Stomach (tissue), 9 donors: ENCODE results near the gene LUM. TPM values are rescaled to one million over a fixed set of nuclear protein-coding genes. Genes with fewer than 3 reads are reported as not detected.

Experiments used
- DNase-seq, 2 donors: peaks; one replicate each; pipeline versions ENCODE4 v3.0.0 to v3.0.0-alpha.2; 2013 to 2019
- H3K27ac ChIP-seq, 5 donors: fragments of 200-600 bp in 4 of 5; sonication (generic) in 4 of 5; one replicate each; pipeline ENCODE4 v1.5.1; 2013 to 2019; ENCODE audit warnings: mild to moderate bottlenecking in 1 of 5, moderate library complexity in 1 of 5
- H3K27me3 ChIP-seq, 3 donors: fragments of 200-600 bp; sonication (generic); one replicate each; pipeline ENCODE4 v1.5.1; 2017 to 2019; ENCODE audit warnings: mixed run types in 1 of 3
- H3K36me3 ChIP-seq, 4 donors: fragments of 200-600 bp; sonication (generic); 1 replicate in 3 of 4; 2 replicates in 1 of 4; pipeline ENCODE4 v1.5.1; 2016 to 2019
- H3K4me1 ChIP-seq, 4 donors: fragments of 200-600 bp; sonication (generic); one replicate each; pipeline ENCODE4 v1.5.1; 2016 to 2019
- H3K4me3 ChIP-seq, 4 donors: fragments of 200-600 bp; sonication (generic) in 3 of 4; one replicate each; pipeline ENCODE4 v1.5.1; 2016 to 2019; ENCODE audit warnings: mild to moderate bottlenecking in 1 of 4
- H3K9me3 ChIP-seq, 4 donors: fragments of 200-600 bp; sonication (generic); one replicate each; pipeline ENCODE4 v1.5.1; 2016 to 2019
- EP300 ChIP-seq: sonication (generic); formaldehyde crosslinking; IDR thresholded peaks from one replicate; pipeline ENCODE4 v1.6.1; 2017; ENCODE audit warnings: antibody characterized with exemption
- POLR2A ChIP-seq, 4 donors: fragments of 450-650 bp; IDR thresholded peaks; one replicate each; pipeline ENCODE4 v1.6.1; 2016; ENCODE audit warnings: antibody characterized with exemption in 4 of 4, control low read depth in 2 of 4, mild to moderate bottlenecking in 1 of 4, moderate library complexity in 1 of 4
- POLR2AphosphoS5 ChIP-seq, 3 donors: sonication (generic); formaldehyde crosslinking; IDR thresholded peaks; one replicate each; pipeline ENCODE4 v1.6.1; 2016; ENCODE audit warnings: antibody characterized with exemption in 3 of 3
- WGBS, 5 donors: extraction: QIAGEN DNeasy Blood & Tissue Kit in 3 of 5; methylation state at CpG; one replicate each; pipeline versions ENCODE4 v1.1.5 to v1.1.7; 2013 to 2018; 5-methylcytosine and 5-hydroxymethylcytosine counted together
- intact Hi-C: fragments of 100-400 bp; cut with DNase I; formaldehyde crosslinking; loops from one replicate; pipeline ENCODE4 v1.15.1; 2023; ENCODE audit warnings: low total_unique reads
- polyA plus RNA-seq, 3 donors: library from polyadenylated mRNA; stranded (reverse); fragments of 200-250 nt; gene quantifications; one replicate each; pipeline ENCODE4 v1.2.3, GENCODE V29; 2013
- total RNA-seq, 5 donors: library from RNA; depleted of rRNA; stranded (reverse); fragments of >200 nt; gene quantifications; one replicate each; pipeline versions ENCODE4 v1.1.0 to v1.2.3, GENCODE V29; 2014 to 2016
- TF ChIP-seq, protein P1 (sequence below), 7 experiments: fragments of 450-650 bp in 4 of 7; fragments of 200-600 bp in 3 of 7; sonication (generic) in 3 of 7; IDR thresholded peaks; one replicate each; pipeline ENCODE4 v1.5.1; 2016 to 2019; ENCODE audit warnings: antibody characterized with exemption in 7 of 7, control low read depth in 2 of 7, mild to moderate bottlenecking in 1 of 7
- donor health status: healthy with polysubstance abuse.
- donor health status: Bipolar disorder and iron deficiency.
- donor health status: healthy.

LUM gene
- total and polyA plus RNA-seq, 8 donors = 6.9 to 486 (median 28.7) TPM

DNA sequence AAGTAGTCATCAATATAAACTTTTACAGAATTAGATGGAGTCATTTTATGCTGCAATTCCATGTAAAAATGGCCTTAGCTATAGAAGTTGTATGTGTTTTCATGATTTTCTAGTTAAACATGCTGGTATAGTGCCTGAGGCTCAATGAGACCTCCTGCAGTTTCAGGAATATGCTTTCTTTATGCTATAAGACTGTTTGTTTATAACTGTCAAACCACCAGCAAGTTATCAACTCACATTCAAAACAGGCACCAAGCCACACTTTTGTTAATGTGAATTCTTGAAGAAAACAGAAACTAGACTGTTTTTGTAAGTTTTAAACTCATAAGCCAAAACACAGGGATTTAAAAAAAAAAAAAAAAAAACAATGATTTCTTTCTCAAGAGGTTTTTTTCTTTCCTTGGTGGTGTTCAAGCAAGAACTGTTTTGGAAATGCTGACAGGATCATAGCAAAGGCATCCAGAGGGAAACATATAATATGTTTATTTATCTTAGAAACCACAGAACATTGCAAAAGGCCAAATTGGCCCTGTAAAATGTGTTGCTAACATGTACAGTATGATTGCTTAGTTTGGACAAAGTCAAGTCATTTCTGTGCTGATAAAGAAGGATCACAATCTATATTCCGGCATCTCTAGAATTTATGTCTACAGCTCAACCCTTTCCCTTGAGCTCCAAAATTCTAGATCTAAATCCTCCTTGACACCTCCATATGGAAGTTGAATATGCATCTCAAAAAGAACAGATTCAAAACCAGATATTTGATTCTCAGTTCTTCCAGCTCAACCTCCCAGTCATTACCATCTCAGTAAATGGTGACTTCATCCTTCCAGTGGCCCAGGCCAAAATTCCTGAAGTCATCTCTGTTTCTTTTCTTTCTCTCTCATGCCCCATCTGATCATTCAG is 29.0 kb upstream of the LUM start:
- Histone ChIP-seq H3K27ac (peak overlapping the region in 3 of 5 donors; percentile 22 to 56 (median 44)), H3K27me3 (no peaks in the 10 kb centered on the region), H3K36me3 (no peaks in the 10 kb centered on the region), H3K4me1 (peaks cover 6 to 43% (median 19%) of the 10 kb centered on the region in 4 donors), H3K9me3 (no peaks in the 10 kb centered on the region), H3K4me3 (no peak overlapping the region)
- intact Hi-C loops = no loop called here
- peak in 1 of 2 donors; percentile 76 for DNase-seq
- 56 to 68% (median 62%) methylated on average over 1 of the region's 1 CpG for WGBS, 5 donors
- TF ChIP-seq, protein P1, sequence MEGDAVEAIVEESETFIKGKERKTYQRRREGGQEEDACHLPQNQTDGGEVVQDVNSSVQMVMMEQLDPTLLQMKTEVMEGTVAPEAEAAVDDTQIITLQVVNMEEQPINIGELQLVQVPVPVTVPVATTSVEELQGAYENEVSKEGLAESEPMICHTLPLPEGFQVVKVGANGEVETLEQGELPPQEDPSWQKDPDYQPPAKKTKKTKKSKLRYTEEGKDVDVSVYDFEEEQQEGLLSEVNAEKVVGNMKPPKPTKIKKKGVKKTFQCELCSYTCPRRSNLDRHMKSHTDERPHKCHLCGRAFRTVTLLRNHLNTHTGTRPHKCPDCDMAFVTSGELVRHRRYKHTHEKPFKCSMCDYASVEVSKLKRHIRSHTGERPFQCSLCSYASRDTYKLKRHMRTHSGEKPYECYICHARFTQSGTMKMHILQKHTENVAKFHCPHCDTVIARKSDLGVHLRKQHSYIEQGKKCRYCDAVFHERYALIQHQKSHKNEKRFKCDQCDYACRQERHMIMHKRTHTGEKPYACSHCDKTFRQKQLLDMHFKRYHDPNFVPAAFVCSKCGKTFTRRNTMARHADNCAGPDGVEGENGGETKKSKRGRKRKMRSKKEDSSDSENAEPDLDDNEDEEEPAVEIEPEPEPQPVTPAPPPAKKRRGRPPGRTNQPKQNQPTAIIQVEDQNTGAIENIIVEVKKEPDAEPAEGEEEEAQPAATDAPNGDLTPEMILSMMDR (IDR thresholded peaks at IDR 0.05) = no peak
- TF ChIP-seq POLR2A (IDR thresholded peaks at IDR 0.05) (no peak), POLR2AphosphoS5 (IDR thresholded peaks at IDR 0.05) (no peak), EP300 (no peak)

DNA sequence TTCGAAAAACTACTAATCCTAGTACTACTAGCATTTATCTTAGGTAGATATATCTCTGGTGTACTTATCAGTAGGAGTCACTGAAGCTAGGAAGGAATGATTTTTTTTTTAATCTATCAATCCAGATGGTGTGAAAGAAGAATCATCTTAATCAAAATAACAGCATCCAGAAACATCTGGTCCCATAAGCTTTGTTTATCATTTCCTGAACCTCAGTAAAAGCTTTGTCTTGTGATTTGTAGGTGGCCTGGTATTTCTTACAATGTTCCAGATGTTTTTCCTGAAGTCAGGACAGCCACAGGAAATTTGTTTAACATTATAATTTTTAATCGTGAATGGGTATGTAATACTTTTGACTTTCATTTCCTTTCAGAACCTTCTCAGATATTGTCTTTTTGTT is 28.0 kb upstream of the LUM start:
- no peaks in the 10 kb centered on the region for H3K36me3 ChIP-seq
- peaks cover 6 to 43% (median 19%) of the 10 kb centered on the region in 4 donors for H3K4me1 ChIP-seq
- no peaks in the 10 kb centered on the region for H3K27me3 ChIP-seq
- H3K9me3 ChIP-seq = no peaks in the 10 kb centered on the region
- intact Hi-C loops = no loop called here
- peak overlapping the region in 3 of 5 donors; percentile 44 to 56 (median 53) for H3K27ac ChIP-seq
- TF ChIP-seq POLR2AphosphoS5 (IDR thresholded peaks at IDR 0.05) (no peak), EP300 (no peak), POLR2A (IDR thresholded peaks at IDR 0.05) (no peak)
- TF ChIP-seq, protein P1 (IDR thresholded peaks at IDR 0.05) = no peak
- peak in 1 of 2 donors; percentile 49 for DNase-seq
- WGBS, 5 donors = 36 to 48% (median 44%) methylated on average over 2 of the region's 2 CpGs
- no peak overlapping the region for H3K4me3 ChIP-seq

DNA sequence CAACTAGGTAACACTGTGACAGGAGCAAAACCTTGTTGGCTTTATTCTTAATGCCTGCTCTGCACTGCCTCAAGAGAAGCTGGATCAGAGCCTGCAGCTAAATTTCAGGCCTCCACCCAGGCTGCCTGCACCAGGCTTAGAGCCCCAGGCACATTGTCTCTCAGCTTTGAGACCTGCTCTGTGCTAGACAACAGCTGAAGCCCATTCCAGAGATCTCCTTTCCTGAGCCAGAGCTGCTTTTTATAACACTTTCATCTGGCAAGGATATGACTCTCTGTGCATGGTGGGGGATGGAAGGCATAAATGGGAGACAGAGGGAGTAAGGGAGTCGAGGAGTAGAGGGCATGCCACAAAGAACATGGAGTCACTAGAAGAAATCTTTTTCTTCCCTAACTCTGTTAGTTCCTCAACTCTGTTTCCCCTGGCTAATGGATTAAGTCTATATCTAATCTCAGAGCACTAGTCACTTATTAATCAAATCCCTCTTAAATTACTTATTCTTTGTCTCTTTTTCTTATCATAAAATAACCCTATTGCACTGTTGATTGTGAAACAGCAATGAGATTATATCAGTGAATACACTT is 27.1 kb upstream of the LUM start:
- no peaks in the 10 kb centered on the region for H3K36me3 ChIP-seq
- TF ChIP-seq, protein P1 (IDR thresholded peaks at IDR 0.05) = no peak
- TF ChIP-seq POLR2A (IDR thresholded peaks at IDR 0.05) (no peak), EP300 (no peak), POLR2AphosphoS5 (IDR thresholded peaks at IDR 0.05) (no peak)
- intact Hi-C loops = no loop called here
- H3K4me3 ChIP-seq = no peak overlapping the region
- DNase-seq = peak in 1 of 2 donors; percentile 50
- H3K4me1 ChIP-seq = peaks cover 6 to 43% (median 19%) of the 10 kb centered on the region in 4 donors
- H3K27ac ChIP-seq = peak overlapping the region in 4 of 5 donors; percentile 2 to 56 (median 46)
- H3K27me3 ChIP-seq = no peaks in the 10 kb centered on the region
- no peaks in the 10 kb centered on the region for H3K9me3 ChIP-seq
- WGBS, 5 donors = 13 to 23% (median 17%) methylated on average over 1 of the region's 1 CpG

DNA sequence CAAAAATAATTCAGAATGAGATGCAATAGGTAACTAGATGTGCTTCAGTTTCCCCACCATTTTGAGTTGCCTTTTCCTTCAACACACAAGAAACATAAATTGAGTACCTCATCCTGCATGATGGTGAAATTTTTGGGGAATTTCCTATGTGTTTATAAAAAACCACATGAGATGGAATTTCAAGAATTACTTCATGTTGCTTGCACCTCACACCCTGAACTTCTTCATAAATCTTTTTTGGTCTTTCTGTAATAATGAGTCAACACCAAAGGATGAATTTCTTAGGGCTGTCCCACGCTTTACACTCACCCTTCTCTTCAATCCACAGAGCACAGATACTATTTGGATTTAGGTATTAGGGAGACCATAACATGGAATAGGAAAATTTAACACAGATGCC is 22.6 kb upstream of the LUM start:
- H3K4me3 ChIP-seq = no peak overlapping the region
- peaks cover 6 to 15% (median 9%) of the 10 kb centered on the region in 4 donors for H3K4me1 ChIP-seq
- H3K27me3 ChIP-seq = no peaks in the 10 kb centered on the region
- WGBS, 5 donors = 77 to 91% (median 89%) methylated on average over 1 of the region's 1 CpG
- H3K36me3 ChIP-seq = no peaks in the 10 kb centered on the region
- no peak overlapping the region for H3K27ac ChIP-seq
- TF ChIP-seq POLR2A (IDR thresholded peaks at IDR 0.05) (no peak), EP300 (no peak), POLR2AphosphoS5 (IDR thresholded peaks at IDR 0.05) (no peak)
- TF ChIP-seq, protein P1 (IDR thresholded peaks at IDR 0.05) = no peak
- intact Hi-C loops = no loop called here
- no peaks in the 10 kb centered on the region for H3K9me3 ChIP-seq
- DNase-seq = no peak
